Trophoblast cell (in vitro differentiated cells and primary cell): Measurements from ENCODE around the gene DGKZ.
A peak's percentile ranks its signal among the peaks of the same experiment; 100 is the strongest.
"Not testable (repeated sequence)": the region's sequence is repeated elsewhere in the genome, so short reads cannot be mapped to it uniquely, and the experiment has no call there.

Experiments
- DNase-seq, 2 donors: peaks; one replicate each; pipeline ENCODE4 v3.0.0-alpha.2; 2016
- H2AFZ ChIP-seq: 2 replicates; pipeline ENCODE4 v1.6.1; 2013; ENCODE audit warnings: low read length, moderate library complexity, mild to moderate bottlenecking; ENCODE audit not compliant: insufficient read depth, poor library complexity
- H2AK5ac ChIP-seq: 2 replicates; pipeline ENCODE4 v1.6.1; 2013; ENCODE audit warnings: mild to moderate bottlenecking, low read length
- H2BK120ac ChIP-seq: 2 replicates; pipeline ENCODE4 v1.6.1; 2013; ENCODE audit warnings: low read length, mild to moderate bottlenecking, moderate library complexity; ENCODE audit not compliant: insufficient read depth, poor library complexity
- H2BK12ac ChIP-seq: 2 replicates; pipeline ENCODE4 v1.6.1; 2013; ENCODE audit warnings: mild to moderate bottlenecking, low read length, moderate library complexity
- H2BK5ac ChIP-seq: 2 replicates; pipeline ENCODE4 v1.6.1; 2013; ENCODE audit warnings: low read length, low read depth, moderate library complexity, mild to moderate bottlenecking; ENCODE audit not compliant: poor library complexity
- H3K14ac ChIP-seq: 2 replicates; pipeline ENCODE4 v1.6.1; 2013; ENCODE audit warnings: mild to moderate bottlenecking, low read length
- H3K18ac ChIP-seq: 2 replicates; pipeline ENCODE4 v1.6.1; 2013; ENCODE audit warnings: mild to moderate bottlenecking, low read length
- H3K23ac ChIP-seq: 2 replicates; pipeline ENCODE4 v1.6.1; 2013; ENCODE audit warnings: low read length
- H3K27ac ChIP-seq: 2 replicates; pipeline ENCODE4 v1.5.1; 2013; ENCODE audit warnings: low read depth, mild to moderate bottlenecking, inconsistent platforms, low read length, moderate library complexity
- H3K27me3 ChIP-seq: 2 replicates; pipeline ENCODE4 v1.6.1; 2013; ENCODE audit warnings: inconsistent platforms, mild to moderate bottlenecking, low read length, moderate library complexity; ENCODE audit not compliant: insufficient read depth
- H3K36me3 ChIP-seq, 2 experiments: 1 replicate in 1 of 2; 2 replicates in 1 of 2; pipeline ENCODE4 v1.6.1; 2013; ENCODE audit warnings: low read length in 2 of 2, mild to moderate bottlenecking in 2 of 2, moderate library complexity in 1 of 2; ENCODE audit not compliant: insufficient read depth in 2 of 2, control insufficient read depth in 1 of 2
- H3K4ac ChIP-seq: 2 replicates; pipeline ENCODE4 v1.6.1; 2013; ENCODE audit warnings: low read depth, mild to moderate bottlenecking, low read length, moderate library complexity
- H3K4me1 ChIP-seq, 2 experiments: 1 replicate in 1 of 2; 2 replicates in 1 of 2; pipeline ENCODE4 v1.6.1; 2013; ENCODE audit warnings: low read length in 2 of 2, mild to moderate bottlenecking in 2 of 2, moderate library complexity in 1 of 2; ENCODE audit not compliant: insufficient read depth in 2 of 2, control insufficient read depth in 1 of 2
- H3K4me2 ChIP-seq: 2 replicates; pipeline ENCODE4 v1.6.1; 2013; ENCODE audit warnings: inconsistent platforms, mild to moderate bottlenecking, low read length, moderate library complexity
- H3K4me3 ChIP-seq: 2 replicates; pipeline ENCODE4 v1.5.1; 2013; ENCODE audit warnings: mild to moderate bottlenecking, low read depth, low read length, inconsistent platforms
- H3K79me1 ChIP-seq: one replicate; pipeline ENCODE4 v1.6.1; 2013; ENCODE audit warnings: low read length
- H3K79me2 ChIP-seq: 2 replicates; pipeline ENCODE4 v1.6.1; 2013; ENCODE audit warnings: low read length, mild to moderate bottlenecking; ENCODE audit not compliant: control insufficient read depth, insufficient read depth, poor library complexity
- H3K9ac ChIP-seq: 2 replicates; pipeline ENCODE4 v1.6.1; 2013; ENCODE audit warnings: mild to moderate bottlenecking, low read length
- H3K9me3 ChIP-seq: 2 replicates; pipeline ENCODE4 v1.6.1; 2013; ENCODE audit warnings: low read depth, mild to moderate bottlenecking, control low read depth, inconsistent platforms, low read length; ENCODE audit not compliant: insufficient read depth
- H4K12ac ChIP-seq: 2 replicates; pipeline ENCODE4 v1.6.1; 2013; ENCODE audit warnings: low read depth, mild to moderate bottlenecking, low read length, moderate library complexity
- H4K8ac ChIP-seq: 2 replicates; pipeline ENCODE4 v1.6.1; 2013; ENCODE audit warnings: low read depth, mild to moderate bottlenecking, low read length, moderate library complexity
- H4K91ac ChIP-seq: one replicate; pipeline ENCODE4 v1.6.1; 2013; ENCODE audit warnings: low read depth, mild to moderate bottlenecking, low read length, moderate library complexity
- WGBS: extraction: QIAGEN DNeasy Blood & Tissue Kit; methylation state at CpG from one replicate; pipeline ENCODE4 v1.1.7; 2013; ENCODE audit warnings: missing lambda C conversion rate; ENCODE audit not compliant: insufficient read length, insufficient coverage; ENCODE audit errors: extremely low coverage; 5-methylcytosine and 5-hydroxymethylcytosine counted together

DGKZ gene

GRCh38 chr11:46369458-46370152 lies 22.3 kb downstream of the DGKZ start:
- no peak overlapping the region for H3K4ac ChIP-seq
- no peak overlapping the region for H3K18ac ChIP-seq
- H2AK5ac ChIP-seq = no peak overlapping the region
- no peak overlapping the region for H3K23ac ChIP-seq
- no peak overlapping the region for H3K4me2 ChIP-seq
- no peak overlapping the region for H2BK12ac ChIP-seq
- H2BK5ac ChIP-seq = no peak overlapping the region
- peaks cover 0 to 6% of the 10 kb centered on the region in 2 experiments for H3K4me1 ChIP-seq
- no peak overlapping the region for H3K4me3 ChIP-seq
- WGBS = no CpG with 5 or more reads among the region's 25 CpGs
- peaks cover 55 to 57% of the 10 kb centered on the region in 2 experiments for H3K36me3 ChIP-seq
- H3K79me2 ChIP-seq = no peaks in the 10 kb centered on the region
- DNase-seq = peak; percentile 46 to 58
- H3K9me3 ChIP-seq = no peaks in the 10 kb centered on the region
- no peaks in the 10 kb centered on the region for H3K79me1 ChIP-seq
- H2AFZ ChIP-seq = no peak overlapping the region
- H3K27me3 ChIP-seq = no peaks in the 10 kb centered on the region
- H4K12ac ChIP-seq = no peak overlapping the region
- no peak overlapping the region for H3K27ac ChIP-seq
- H3K14ac ChIP-seq = no peak overlapping the region
- H3K9ac ChIP-seq = no peak overlapping the region
- H4K91ac ChIP-seq = no peak overlapping the region
- H4K8ac ChIP-seq = no peak overlapping the region
- no peak overlapping the region for H2BK120ac ChIP-seq

- Histone ChIP-seq H3K79me2 (no peaks in the 10 kb centered on the region), H3K36me3 (peaks cover 61 to 63% of the 10 kb centered on the region in 2 experiments), H4K91ac (no peak overlapping the region), H3K4me3 (no peak overlapping the region), H3K79me1 (no peaks in the 10 kb centered on the region), H3K9ac (no peak overlapping the region), H2BK120ac (no peak overlapping the region), H2AK5ac (no peak overlapping the region), H3K4me2 (no peak overlapping the region), H3K4me1 (peaks cover 0 to 6% of the 10 kb centered on the region in 2 experiments), H3K18ac (no peak overlapping the region), H3K27me3 (no peaks in the 10 kb centered on the region), H2BK5ac (no peak overlapping the region), H2BK12ac (no peak overlapping the region), H3K27ac (no peak overlapping the region), H2AFZ (no peak overlapping the region), H3K4ac (no peak overlapping the region), H3K9me3 (peaks cover 3% of the 10 kb centered on the region), H3K23ac (no peak overlapping the region), H3K14ac (no peak overlapping the region), H4K8ac (no peak overlapping the region), H4K12ac (no peak overlapping the region)
- WGBS = no CpG with 5 or more reads among the region's 13 CpGs
- DNase-seq = no peak
Observed at GRCh38 chr11:46370253-46370652, 23.0 kb downstream of the DGKZ start.

GRCh38 chr11:46371262-46371661 lies 24.0 kb downstream of the DGKZ start:
- H3K4me2 ChIP-seq, H4K91ac ChIP-seq, H3K27me3 ChIP-seq: not testable (repeated sequence)

GRCh38 chr11:46372086-46372485 lies 24.8 kb downstream of the DGKZ start:
- no peak overlapping the region for H3K4me3 ChIP-seq
- no peak overlapping the region for H2AK5ac ChIP-seq
- H2BK5ac ChIP-seq = no peak overlapping the region
- no peak overlapping the region for H3K14ac ChIP-seq
- H2BK12ac ChIP-seq = no peak overlapping the region
- no peaks in the 10 kb centered on the region for H3K79me1 ChIP-seq
- WGBS = no CpG with 5 or more reads among the region's 10 CpGs
- H3K4ac ChIP-seq = no peak overlapping the region
- H3K9ac ChIP-seq = no peak overlapping the region
- no peak overlapping the region for H4K8ac ChIP-seq
- H2AFZ ChIP-seq = no peak overlapping the region
- H3K4me2 ChIP-seq = no peak overlapping the region
- no peaks in the 10 kb centered on the region for H3K79me2 ChIP-seq
- H3K27me3 ChIP-seq = no peaks in the 10 kb centered on the region
- H2BK120ac ChIP-seq = no peak overlapping the region
- H3K18ac ChIP-seq = no peak overlapping the region
- no peak overlapping the region for H4K91ac ChIP-seq
- H3K27ac ChIP-seq = no peak overlapping the region
- H4K12ac ChIP-seq = no peak overlapping the region
- DNase-seq = no peak
- H3K23ac ChIP-seq = no peak overlapping the region
- H3K36me3 ChIP-seq = peaks cover 72 to 75% of the 10 kb centered on the region in 2 experiments
- H3K4me1 ChIP-seq = peaks cover 0 to 6% of the 10 kb centered on the region in 2 experiments
- peaks cover 3% of the 10 kb centered on the region for H3K9me3 ChIP-seq

More at GRCh38 chr11:46371262-46371661, 24.0 kb downstream of the DGKZ start:
- H3K9me3 ChIP-seq, H4K12ac ChIP-seq, H2AK5ac ChIP-seq, H2AFZ ChIP-seq, H2BK12ac ChIP-seq, H3K14ac ChIP-seq, H3K79me2 ChIP-seq, H4K8ac ChIP-seq, H3K4me3 ChIP-seq, H3K27ac ChIP-seq, H3K18ac ChIP-seq, H3K4me1 ChIP-seq, H2BK120ac ChIP-seq, H3K4ac ChIP-seq, DNase-seq, H3K23ac ChIP-seq, H3K9ac ChIP-seq, H2BK5ac ChIP-seq, H3K79me1 ChIP-seq: not testable (repeated sequence)
- H3K36me3 ChIP-seq = peaks cover 71% of the 10 kb centered on the region in 2 experiments
- no CpG with 5 or more reads among the region's 19 CpGs for WGBS
